SH-SY5Y (cell line): ENCODE measurements around the gene SH3D19.

Source experiments
- GATA2 ChIP-seq: IDR thresholded peaks from 2 replicates; pipeline ENCODE4 v1.6.1; 2011; ENCODE audit warnings: mild to moderate bottlenecking, low read depth, low read length
- GATA3 ChIP-seq: IDR thresholded peaks from 2 replicates; pipeline ENCODE4 v1.6.1; 2011; ENCODE audit warnings: low read depth, mild to moderate bottlenecking, low read length, moderate library complexity

- no peak for TF ChIP-seq GATA2
- no peak for TF ChIP-seq GATA3
These were observed 22.3 kb upstream of the SH3D19 start for GRCh38 chr4:151347490-151348235.
